SK-N-SH treated with all-trans-retinoic acid at 6 μM for 48 hours (cell line): ENCODE data around the gene ENTHD1.
"Not testable (repeated sequence)": the region's sequence is repeated elsewhere in the genome, so short reads cannot be mapped to it uniquely, and the experiment has no call there.

Source experiments
- ATAC-seq: fragments of 200-7000 bp; cut with Tn5 transposase; 3 replicates; pipeline ENCODE4 v1.9.1; 2020; ENCODE audit warnings: mild to moderate bottlenecking, moderate library complexity
- ARNTL ChIP-seq: fragments of 450-650 bp; formaldehyde crosslinking; IDR thresholded peaks from 2 replicates; pipeline ENCODE4 v1.5.0; 2020; ENCODE audit warnings: low read depth, mild to moderate bottlenecking, moderate library complexity, borderline replicate concordance
- BACH2 ChIP-seq: fragments of 250-450 bp; sonication (Bioruptor Pico); IDR thresholded peaks from 2 replicates; pipeline ENCODE4 v1.9.0; 2021; ENCODE audit warnings: mild to moderate bottlenecking, borderline replicate concordance
- CREB5 ChIP-seq: fragments of 250-450 bp; sonication (Bioruptor Pico); IDR thresholded peaks from 2 replicates; pipeline ENCODE4 v1.5.1; 2020; ENCODE audit warnings: low read depth, mild to moderate bottlenecking, moderate library complexity
- CSDC2 ChIP-seq: fragments of 250-450 bp; sonication (Bioruptor Pico); IDR thresholded peaks from 2 replicates; pipeline ENCODE4 v1.5.0; 2020; ENCODE audit warnings: mild to moderate bottlenecking, moderate library complexity
- CSRNP3 ChIP-seq: fragments of 250-450 bp; sonication (Bioruptor Pico); IDR thresholded peaks from 2 replicates; pipeline ENCODE4 v1.5.1; 2021; ENCODE audit warnings: mild to moderate bottlenecking, moderate library complexity
- ESRRG ChIP-seq: fragments of 250-450 bp; sonication (Bioruptor Pico); IDR thresholded peaks from 2 replicates; pipeline ENCODE4 v1.6.1; 2021; ENCODE audit warnings: mild to moderate bottlenecking
- OSR1 ChIP-seq: fragments of 250-450 bp; sonication (Bioruptor Pico); IDR thresholded peaks from 2 replicates; pipeline ENCODE4 v1.8.0; 2022; ENCODE audit warnings: moderate library complexity, mild to moderate bottlenecking, inconsistent platforms
- PATZ1 ChIP-seq: fragments of 250-450 bp; sonication (Bioruptor Pico); IDR thresholded peaks from 2 replicates; pipeline ENCODE4 v1.8.0; 2020; ENCODE audit warnings: mild to moderate bottlenecking, moderate library complexity, borderline replicate concordance
- POU6F1 ChIP-seq: fragments of 250-450 bp; sonication (Bioruptor Pico); IDR thresholded peaks from 2 replicates; pipeline ENCODE4 v1.8.0; 2021; ENCODE audit warnings: low read depth, mild to moderate bottlenecking, moderate library complexity, borderline replicate concordance
- PPARA ChIP-seq: fragments of 250-450 bp; sonication (Bioruptor Pico); IDR thresholded peaks from 2 replicates; pipeline ENCODE4 v1.5.0; 2020; ENCODE audit warnings: mild to moderate bottlenecking, borderline replicate concordance
- RARB ChIP-seq: fragments of 250-450 bp; sonication (Bioruptor Pico); IDR thresholded peaks from 2 replicates; pipeline ENCODE4 v1.8.0; 2021; ENCODE audit warnings: mild to moderate bottlenecking, moderate library complexity
- SNAI2 ChIP-seq: fragments of 250-450 bp; sonication (Bioruptor Pico); IDR thresholded peaks from 2 replicates; pipeline ENCODE4 v1.5.0; 2020; ENCODE audit warnings: mild to moderate bottlenecking, moderate library complexity
- TCF4 ChIP-seq: fragments of 250-450 bp; sonication (Bioruptor Pico); IDR thresholded peaks from 2 replicates; pipeline ENCODE4 v1.8.0; 2021; ENCODE audit warnings: mild to moderate bottlenecking, moderate library complexity, borderline replicate concordance
- TOX ChIP-seq: fragments of 250-450 bp; sonication (Bioruptor Pico); IDR thresholded peaks from 2 replicates; pipeline ENCODE4 v1.8.0; 2021; ENCODE audit warnings: mild to moderate bottlenecking, moderate library complexity, borderline replicate concordance
- TSHZ2 ChIP-seq: fragments of 250-450 bp; sonication (Bioruptor Pico); IDR thresholded peaks from 2 replicates; pipeline ENCODE4 v1.5.0; 2020; ENCODE audit warnings: mild to moderate bottlenecking, moderate library complexity
- ZC3H10 ChIP-seq: fragments of 250-450 bp; sonication (Bioruptor Pico); IDR thresholded peaks from 2 replicates; pipeline ENCODE4 v1.5.1; 2021; ENCODE audit warnings: mild to moderate bottlenecking, moderate library complexity
- ZFP3 ChIP-seq: fragments of 250-450 bp; sonication (Bioruptor Pico); IDR thresholded peaks from 2 replicates; pipeline ENCODE4 v1.5.0; 2020; ENCODE audit warnings: mild to moderate bottlenecking, moderate library complexity
- ZFP30 ChIP-seq: fragments of 450-650 bp; formaldehyde crosslinking; IDR thresholded peaks from 2 replicates; pipeline ENCODE4 v1.5.0; 2022; ENCODE audit warnings: mild to moderate bottlenecking, moderate library complexity
- ZNF70 ChIP-seq: fragments of 450-650 bp; formaldehyde crosslinking; IDR thresholded peaks from 2 replicates; pipeline ENCODE4 v1.5.0; 2020; ENCODE audit warnings: mild to moderate bottlenecking, moderate library complexity
- ZNF8 ChIP-seq: fragments of 450-650 bp; formaldehyde crosslinking; IDR thresholded peaks from 2 replicates; pipeline ENCODE4 v1.5.0; 2020; ENCODE audit warnings: mild to moderate bottlenecking, moderate library complexity

The ENTHD1 gene

GRCh38 chr22:39734866-39735265 lies 158.7 kb downstream of the ENTHD1 start (continued):
- TF ChIP-seq PATZ1 (CRISPR knock-in tag) (no peak), TOX (CRISPR knock-in tag) (no peak)

GRCh38 chr22:39734046-39734445 lies 159.5 kb downstream of the ENTHD1 start:
- ATAC-seq: not testable (repeated sequence)

- no peak for TF ChIP-seq CSRNP3 (CRISPR knock-in tag)
- TF ChIP-seq ARNTL (CRISPR knock-in tag): no peak
- TF ChIP-seq ZFP3 (CRISPR knock-in tag): no peak
- no peak for TF ChIP-seq ZNF8
- TF ChIP-seq PPARA (CRISPR knock-in tag): no peak
- TF ChIP-seq OSR1 (CRISPR knock-in tag): no peak
- TF ChIP-seq TOX (CRISPR knock-in tag): no peak
- TF ChIP-seq POU6F1 (CRISPR knock-in tag): no peak
- TF ChIP-seq ESRRG (CRISPR knock-in tag): no peak
- no peak for TF ChIP-seq SNAI2 (CRISPR knock-in tag)
- no peak for TF ChIP-seq RARB (CRISPR knock-in tag)
- TF ChIP-seq TCF4 (CRISPR knock-in tag): no peak
- no peak for TF ChIP-seq ZFP30 (CRISPR knock-in tag)
- no peak for TF ChIP-seq PATZ1 (CRISPR knock-in tag)
- TF ChIP-seq TSHZ2: no peak
- TF ChIP-seq CREB5: no peak
- TF ChIP-seq CSDC2 (CRISPR knock-in tag): no peak
- no peak for TF ChIP-seq ZNF70 (CRISPR knock-in tag)
- no peak for TF ChIP-seq BACH2 (CRISPR knock-in tag)
- TF ChIP-seq ZC3H10 (CRISPR knock-in tag): no peak
- no peak for ATAC-seq
These were observed 160.4 kb downstream of the ENTHD1 start for GRCh38 chr22:39733191-39733590.
